Stimulated activated naive B cell treated with anti-CD40 and anti-IgM and Interleukin-4, amounts not matched to agents 10 μg/mL and 1 μg/mL and 100 μg/mL, for 72 hours (primary cell): ENCODE measurements around the gene SELENOW.
"Not testable (repeated sequence)": the region's sequence is repeated elsewhere in the genome, so short reads cannot be mapped to it uniquely, and the experiment has no call there.

Experiments
- ATAC-seq, 2 donors: fragments of 150-1000 bp; cut with Tn5 transposase; replicated peaks; 2 replicates each; pipeline ENCODE4 v1.10.0; 2021; ENCODE audit warnings: moderate library complexity in 1 of 2
- DNase-seq: peaks from one replicate; pipeline ENCODE4 v3.0.0; 2021
- H3K27ac Mint-ChIP-seq: one replicate; pipeline ENCODE4 v1.8.0; 2022; ENCODE audit warnings: mild to moderate bottlenecking, mixed read lengths
- H3K27me3 Mint-ChIP-seq, 2 donors: one replicate each; pipeline ENCODE4 v1.8.0; 2022; ENCODE audit warnings: mixed read lengths in 2 of 2
- H3K36me3 Mint-ChIP-seq, 2 donors: one replicate each; pipeline ENCODE4 v1.8.0; 2022; ENCODE audit warnings: mixed read lengths in 2 of 2, mild to moderate bottlenecking in 1 of 2
- H3K4me1 Mint-ChIP-seq, 2 donors: one replicate each; pipeline ENCODE4 v1.8.0; 2022; ENCODE audit warnings: mixed read lengths in 2 of 2, mild to moderate bottlenecking in 1 of 2
- H3K4me3 Mint-ChIP-seq, 2 donors: one replicate each; pipeline ENCODE4 v1.8.0; 2022; ENCODE audit warnings: mild to moderate bottlenecking in 2 of 2, mixed read lengths in 2 of 2, moderate library complexity in 1 of 2
- H3K9me3 Mint-ChIP-seq, 2 donors: one replicate each; pipeline ENCODE4 v1.8.0; 2022; ENCODE audit warnings: mixed read lengths in 2 of 2, mild to moderate bottlenecking in 1 of 2

Gene SELENOW

GRCh38 chr19:47804451-47804850 is 25.9 kb downstream of the SELENOW start, which contains the start of gene TPRX1:
TSS of gene TPRX1 (minus strand) at chr19:47804551. CDS start at chr19:47804539, 12 bp downstream.
- H3K36me3 Mint-ChIP-seq, DNase-seq, H3K4me3 Mint-ChIP-seq, H3K27ac Mint-ChIP-seq, H3K4me1 Mint-ChIP-seq, H3K27me3 Mint-ChIP-seq, H3K9me3 Mint-ChIP-seq, ATAC-seq: not testable (repeated sequence)

- DNase-seq (no peak), ATAC-seq (no peak)
- H3K27ac Mint-ChIP-seq, result no peak overlapping the region
- no peak overlapping the region for H3K4me3 Mint-ChIP-seq
- no peaks in the 10 kb centered on the region for H3K4me1 Mint-ChIP-seq
- peaks cover 4 to 10% of the 10 kb centered on the region in 2 donors for H3K9me3 Mint-ChIP-seq
- H3K27me3 Mint-ChIP-seq, result peaks cover under 1 to 9% of the 10 kb centered on the region in 2 donors
- H3K36me3 Mint-ChIP-seq, result peaks cover 2 to 7% of the 10 kb centered on the region in 2 donors
Observed at GRCh38 chr19:47805313-47805712, 26.8 kb downstream of the SELENOW start.

GRCh38 chr19:47806435-47806834 is 27.9 kb downstream of the SELENOW start:
- Mint-ChIP-seq H3K27ac (no peak overlapping the region), H3K9me3 (peaks cover 2 to 5% of the 10 kb centered on the region in 2 donors), H3K36me3 (peaks cover 2 to 4% of the 10 kb centered on the region in 2 donors), H3K4me3 (no peak overlapping the region), H3K27me3 (peaks cover 5 to 9% of the 10 kb centered on the region in 2 donors), H3K4me1 (no peaks in the 10 kb centered on the region)
- no peak for ATAC-seq
- no peak for DNase-seq

- Mint-ChIP-seq H3K4me1 (peaks cover 0 to 2% of the 10 kb centered on the region in 2 donors), H3K27ac (no peak overlapping the region), H3K9me3 (no peaks in the 10 kb centered on the region), H3K4me3 (no peak overlapping the region), H3K36me3 (no peaks in the 10 kb centered on the region), H3K27me3 (peaks cover 15 to 30% of the 10 kb centered on the region in 2 donors)
- ATAC-seq (peak; percentile 87 to 92), DNase-seq (peak; percentile 32)
Observed at GRCh38 chr19:47813304-47813994, 34.9 kb downstream of the SELENOW start.

- Mint-ChIP-seq H3K4me3 (no peak overlapping the region), H3K36me3 (no peaks in the 10 kb centered on the region), H3K27me3 (peaks cover 20 to 35% of the 10 kb centered on the region in 2 donors), H3K9me3 (no peaks in the 10 kb centered on the region), H3K4me1 (peaks cover 0 to 2% of the 10 kb centered on the region in 2 donors), H3K27ac (no peak overlapping the region)
- DNase-seq, result no peak
- ATAC-seq, result peak in 1 of 2 donors; percentile 16
Observed at GRCh38 chr19:47813995-47814328, 35.5 kb downstream of the SELENOW start.

GRCh38 chr19:47816270-47816669 is 37.8 kb downstream of the SELENOW start:
- Mint-ChIP-seq H3K27me3 (peaks cover 39 to 51% of the 10 kb centered on the region in 2 donors), H3K4me1 (peaks cover 10 to 11% of the 10 kb centered on the region in 2 donors)
- H3K4me3 Mint-ChIP-seq, H3K9me3 Mint-ChIP-seq, ATAC-seq, H3K27ac Mint-ChIP-seq, H3K36me3 Mint-ChIP-seq, DNase-seq: not testable (repeated sequence)

- not testable (repeated sequence) for H3K9me3 Mint-ChIP-seq, DNase-seq, H3K4me3 Mint-ChIP-seq, H3K27ac Mint-ChIP-seq, H3K36me3 Mint-ChIP-seq, ATAC-seq
- H3K27me3 Mint-ChIP-seq, result peaks cover 53 to 61% of the 10 kb centered on the region in 2 donors
- H3K4me1 Mint-ChIP-seq, result peaks cover 10 to 11% of the 10 kb centered on the region in 2 donors
Observed at GRCh38 chr19:47818221-47818620, 39.7 kb downstream of the SELENOW start.

- Mint-ChIP-seq H3K4me3 (peak overlapping the region in 1 of 2 donors; percentile 14), H3K27ac (no peak overlapping the region), H3K27me3 (peaks cover 46 to 54% of the 10 kb centered on the region in 2 donors), H3K36me3 (no peaks in the 10 kb centered on the region), H3K4me1 (peaks cover 9 to 10% of the 10 kb centered on the region in 2 donors), H3K9me3 (no peaks in the 10 kb centered on the region)
- DNase-seq (peak; percentile 18), ATAC-seq (peak; percentile 87)
Observed at GRCh38 chr19:47819858-47820257, 41.4 kb downstream of the SELENOW start.

- Mint-ChIP-seq H3K4me1 (peaks cover 9 to 10% of the 10 kb centered on the region in 2 donors), H3K36me3 (no peaks in the 10 kb centered on the region), H3K9me3 (no peaks in the 10 kb centered on the region), H3K27ac (no peak overlapping the region), H3K4me3 (peak overlapping the region in 1 of 2 donors; percentile 14), H3K27me3 (peaks cover 46 to 54% of the 10 kb centered on the region in 2 donors)
- DNase-seq, result no peak
- ATAC-seq, result peak in 1 of 2 donors; percentile 19
Observed at GRCh38 chr19:47820410-47820809, 41.9 kb downstream of the SELENOW start.

GRCh38 chr19:47821460-47822020 is 43.0 kb downstream of the SELENOW start, which contains the start of gene CRX:
TSS of gene CRX (plus strand) at chr19:47821937. CDS start at chr19:47834444, 12,507 bp downstream.
- Mint-ChIP-seq H3K4me3 (no peak within 1 kb of the TSS), H3K27me3 (peaks cover 46 to 54% of the 10 kb centered on the region in 2 donors), H3K36me3 (no peaks in the 10 kb centered on the region), H3K27ac (no peak within 1 kb of the TSS), H3K9me3 (no peaks in the 10 kb centered on the region), H3K4me1 (peaks cover 9 to 10% of the 10 kb centered on the region in 2 donors)
- DNase-seq (no peak), ATAC-seq (no peak)

- no peak for DNase-seq
- Mint-ChIP-seq H3K4me1 (peaks cover 9 to 10% of the 10 kb centered on the region in 2 donors), H3K4me3 (no peak overlapping the region), H3K27me3 (peaks cover 36 to 37% of the 10 kb centered on the region in 2 donors), H3K9me3 (peaks cover 0 to 2% of the 10 kb centered on the region in 2 donors), H3K36me3 (no peaks in the 10 kb centered on the region), H3K27ac (no peak overlapping the region)
- no peak for ATAC-seq
Observed at GRCh38 chr19:47824396-47824795, 45.9 kb downstream of the SELENOW start.

- DNase-seq, result no peak
- peaks cover 0 to 2% of the 10 kb centered on the region in 2 donors for H3K9me3 Mint-ChIP-seq
- H3K27me3 Mint-ChIP-seq, result peaks cover 14 to 18% of the 10 kb centered on the region in 2 donors
- no peaks in the 10 kb centered on the region for H3K36me3 Mint-ChIP-seq
- ATAC-seq, result no peak
- H3K27ac Mint-ChIP-seq, result no peak overlapping the region
- no peaks in the 10 kb centered on the region for H3K4me1 Mint-ChIP-seq
- H3K4me3 Mint-ChIP-seq, result no peak overlapping the region
Observed at GRCh38 chr19:47826800-47827199, 48.3 kb downstream of the SELENOW start.

GRCh38 chr19:47832723-47833122 is 54.2 kb downstream of the SELENOW start:
- no peaks in the 10 kb centered on the region for H3K9me3 Mint-ChIP-seq

More at GRCh38 chr19:47832723-47833122, 54.2 kb downstream of the SELENOW start:
- Mint-ChIP-seq H3K27me3 (peaks cover 7 to 10% of the 10 kb centered on the region in 2 donors), H3K4me1 (no peaks in the 10 kb centered on the region), H3K4me3 (no peak overlapping the region), H3K36me3 (no peaks in the 10 kb centered on the region), H3K27ac (no peak overlapping the region)
- no peak for ATAC-seq
- DNase-seq, result no peak
